NOMO-1 treated with dmso at 0.1 percent for 144 hours (cell line): ENCODE results near the gene SGIP1.
A peak's percentile ranks its signal among the peaks of the same experiment; 100 is the strongest.
"Not testable (repeated sequence)": the region's sequence is repeated elsewhere in the genome, so short reads cannot be mapped to it uniquely, and the experiment has no call there.

Source experiments
- DNase-seq: peaks from one replicate; lab custom pipeline; 2025; ENCODE audit not compliant: unreplicated experiment; lab: John Stamatoyannopoulos, UW

SGIP1 gene

GRCh38 chr1:66758241-66758755, 224.3 kb downstream of the SGIP1 start:
- peak; percentile 22 for DNase-seq

GRCh38 chr1:66760506-66760905, 226.6 kb downstream of the SGIP1 start:
- no peak for DNase-seq

- peak; percentile 13 for DNase-seq
Measured at GRCh38 chr1:66761221-66761620, 227.3 kb downstream of the SGIP1 start.

GRCh38 chr1:66764994-66765578, 231.1 kb downstream of the SGIP1 start:
- no peak for DNase-seq

GRCh38 chr1:66767626-66768025, 233.7 kb downstream of the SGIP1 start:
- no peak for DNase-seq

- DNase-seq = no peak
Measured at GRCh38 chr1:66768965-66769364, 235.0 kb downstream of the SGIP1 start.

GRCh38 chr1:66769512-66770229, 235.7 kb downstream of the SGIP1 start:
- no peak for DNase-seq

GRCh38 chr1:66770240-66770639, 236.3 kb downstream of the SGIP1 start:
- no peak for DNase-seq

- DNase-seq = no peak
Measured at GRCh38 chr1:66770694-66771093, 236.7 kb downstream of the SGIP1 start.

GRCh38 chr1:66773227-66773626, 239.3 kb downstream of the SGIP1 start:
- DNase-seq = no peak

- DNase-seq = no peak
Measured at GRCh38 chr1:66774438-66774837, 240.5 kb downstream of the SGIP1 start.

- no peak for DNase-seq
Measured at GRCh38 chr1:66775646-66776045, 241.7 kb downstream of the SGIP1 start.

- DNase-seq = no peak
Measured at GRCh38 chr1:66777831-66778230, 243.9 kb downstream of the SGIP1 start.

- DNase-seq = no peak
Measured at GRCh38 chr1:66778266-66778665, 244.3 kb downstream of the SGIP1 start.

- no peak for DNase-seq
Measured at GRCh38 chr1:66778969-66779368, 245.0 kb downstream of the SGIP1 start.

GRCh38 chr1:66779475-66780078, 245.6 kb downstream of the SGIP1 start:
- no peak for DNase-seq

GRCh38 chr1:66785800-66786199, 251.8 kb downstream of the SGIP1 start:
- DNase-seq = not testable (repeated sequence)

- no peak for DNase-seq
Measured at GRCh38 chr1:66787641-66788040, 253.7 kb downstream of the SGIP1 start.

GRCh38 chr1:66788231-66788939, 254.4 kb downstream of the SGIP1 start:
- no peak for DNase-seq

- DNase-seq = no peak
Measured at GRCh38 chr1:66791621-66792610, 258.0 kb downstream of the SGIP1 start.
